GM21381 (cell line): ENCODE results near the gene CCN5.
"Not testable (repeated sequence)": the region's sequence is repeated elsewhere in the genome, so short reads cannot be mapped to it uniquely, and the experiment has no call there.

ENCODE experiments used
- ATAC-seq: cut with Tn5 transposase; IDR thresholded peaks from one replicate; pipeline ENCODE4 v1.9.1; 2021; ENCODE audit warnings: mild to moderate bottlenecking, moderate library complexity; ENCODE audit not compliant: unreplicated experiment

Gene CCN5

GRCh38 chr20:44756011-44756688 lies 41.0 kb downstream of the CCN5 start:
- ATAC-seq, result no peak

- ATAC-seq, result no peak
Observed at GRCh38 chr20:44756956-44757355, 41.8 kb downstream of the CCN5 start.

- no peak for ATAC-seq
Observed at GRCh38 chr20:44758247-44759101, 43.3 kb downstream of the CCN5 start.

GRCh38 chr20:44759595-44759994 lies 44.4 kb downstream of the CCN5 start:
- no peak for ATAC-seq

- ATAC-seq, result no peak
Observed at GRCh38 chr20:44761423-44761822, 46.3 kb downstream of the CCN5 start.

- no peak for ATAC-seq
Observed at GRCh38 chr20:44762466-44763140, 47.4 kb downstream of the CCN5 start.

GRCh38 chr20:44763798-44764197 lies 48.6 kb downstream of the CCN5 start:
- not testable (repeated sequence) for ATAC-seq

GRCh38 chr20:44765091-44765490 lies 49.9 kb downstream of the CCN5 start:
- no peak for ATAC-seq

GRCh38 chr20:44765701-44766347 lies 50.7 kb downstream of the CCN5 start:
- no peak for ATAC-seq

GRCh38 chr20:44768256-44768655 lies 53.1 kb downstream of the CCN5 start:
- no peak for ATAC-seq

- no peak for ATAC-seq
Observed at GRCh38 chr20:44768854-44769480, 53.8 kb downstream of the CCN5 start.

GRCh38 chr20:44769481-44769863 lies 54.3 kb downstream of the CCN5 start:
- ATAC-seq, result no peak

- ATAC-seq, result no peak
Observed at GRCh38 chr20:44770484-44771171, 55.5 kb downstream of the CCN5 start.

GRCh38 chr20:44771172-44771535 lies 56.0 kb downstream of the CCN5 start:
- no peak for ATAC-seq

- no peak for ATAC-seq
Observed at GRCh38 chr20:44772636-44773035, 57.5 kb downstream of the CCN5 start.

- no peak for ATAC-seq
Observed at GRCh38 chr20:44773070-44773829, 58.1 kb downstream of the CCN5 start.

- ATAC-seq, result no peak
Observed at GRCh38 chr20:44776980-44777379, 61.8 kb downstream of the CCN5 start.
